ENCODE results near the gene LACTBL1. TPM values are rescaled to one million over a fixed set of nuclear protein-coding genes. Genes with fewer than 3 reads are reported as not detected.
"Not testable (repeated sequence)": the region's sequence is repeated elsewhere in the genome, so short reads cannot be mapped to it uniquely, and the experiment has no call there.

The LACTBL1 gene
- total RNA-seq, 1 donor = not detected

DNA sequence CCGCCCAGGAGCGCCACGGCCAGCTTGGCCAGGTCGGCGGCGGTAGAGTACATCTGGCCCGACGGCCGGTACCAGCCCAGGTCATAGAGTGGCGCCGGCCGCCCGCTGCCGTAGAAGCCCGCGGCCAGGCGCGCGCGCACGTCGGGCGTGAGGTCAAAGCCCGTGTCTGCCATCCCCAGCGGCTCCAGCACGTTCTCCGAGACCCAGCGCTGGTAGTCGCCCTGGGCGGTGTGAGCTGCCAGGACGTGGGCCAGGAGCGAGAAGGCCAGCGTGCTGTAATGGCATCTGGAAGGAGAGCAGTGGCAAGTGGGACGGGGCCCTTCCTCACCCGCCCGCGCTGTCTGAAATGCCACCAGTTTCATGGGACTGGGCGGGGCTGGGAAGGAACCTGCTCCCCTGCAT lies 18.9 kb downstream of the LACTBL1 start:
- H3K4me3 ChIP-seq (ENCODE audit: low read depth, low read length) = no peak overlapping the region
- TF ChIP-seq, protein P1, sequence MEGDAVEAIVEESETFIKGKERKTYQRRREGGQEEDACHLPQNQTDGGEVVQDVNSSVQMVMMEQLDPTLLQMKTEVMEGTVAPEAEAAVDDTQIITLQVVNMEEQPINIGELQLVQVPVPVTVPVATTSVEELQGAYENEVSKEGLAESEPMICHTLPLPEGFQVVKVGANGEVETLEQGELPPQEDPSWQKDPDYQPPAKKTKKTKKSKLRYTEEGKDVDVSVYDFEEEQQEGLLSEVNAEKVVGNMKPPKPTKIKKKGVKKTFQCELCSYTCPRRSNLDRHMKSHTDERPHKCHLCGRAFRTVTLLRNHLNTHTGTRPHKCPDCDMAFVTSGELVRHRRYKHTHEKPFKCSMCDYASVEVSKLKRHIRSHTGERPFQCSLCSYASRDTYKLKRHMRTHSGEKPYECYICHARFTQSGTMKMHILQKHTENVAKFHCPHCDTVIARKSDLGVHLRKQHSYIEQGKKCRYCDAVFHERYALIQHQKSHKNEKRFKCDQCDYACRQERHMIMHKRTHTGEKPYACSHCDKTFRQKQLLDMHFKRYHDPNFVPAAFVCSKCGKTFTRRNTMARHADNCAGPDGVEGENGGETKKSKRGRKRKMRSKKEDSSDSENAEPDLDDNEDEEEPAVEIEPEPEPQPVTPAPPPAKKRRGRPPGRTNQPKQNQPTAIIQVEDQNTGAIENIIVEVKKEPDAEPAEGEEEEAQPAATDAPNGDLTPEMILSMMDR (IDR thresholded peaks at IDR 0.05; ENCODE audit: insufficient read depth, low read length) = no peak

DNA sequence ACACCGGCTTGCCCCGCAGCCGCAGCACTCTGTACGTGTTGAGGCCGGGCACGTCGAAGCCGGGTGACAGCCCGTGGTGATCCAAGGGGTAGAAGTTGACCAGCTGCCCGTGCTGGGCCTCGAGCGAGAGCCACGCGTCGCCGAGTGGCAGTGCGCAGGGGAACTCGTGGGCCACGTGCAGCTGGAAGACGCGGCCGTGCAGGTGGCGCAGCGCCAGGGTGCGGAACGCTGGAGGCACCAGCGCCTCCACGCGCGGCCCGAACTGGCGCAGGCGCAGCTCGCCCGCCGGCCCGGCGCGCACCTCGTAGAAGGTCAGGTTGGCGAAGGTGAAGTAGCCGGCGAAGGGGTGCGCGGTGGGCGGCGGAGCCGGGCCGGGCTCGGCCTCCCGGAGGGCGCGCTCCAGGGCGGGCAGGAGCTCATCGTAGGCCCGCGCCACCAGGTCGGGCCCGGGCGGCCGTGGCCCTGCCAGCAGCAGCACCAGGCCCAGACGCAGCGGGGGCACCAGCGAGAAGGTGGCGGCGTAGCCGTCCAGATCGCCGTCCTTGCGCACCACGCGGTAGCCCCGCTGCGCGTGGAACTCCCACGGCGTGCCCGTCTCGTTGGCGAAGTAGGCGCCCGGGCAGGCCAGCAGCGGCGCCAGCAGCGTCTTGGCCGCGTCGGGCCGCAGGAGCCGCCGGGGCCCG lies 19.5 kb downstream of the LACTBL1 start:
- DNase-seq (ENCODE audit: low read depth) = no peak
- TF ChIP-seq, protein P1 (IDR thresholded peaks at IDR 0.05; ENCODE audit: insufficient read depth, low read length) = no peak
- no peak overlapping the region for H3K4me3 ChIP-seq (ENCODE audit: low read depth, low read length)

More for the DNA sequence above, 18.9 kb downstream of the LACTBL1 start:
- DNase-seq (ENCODE audit: low read depth) = no peak

DNA sequence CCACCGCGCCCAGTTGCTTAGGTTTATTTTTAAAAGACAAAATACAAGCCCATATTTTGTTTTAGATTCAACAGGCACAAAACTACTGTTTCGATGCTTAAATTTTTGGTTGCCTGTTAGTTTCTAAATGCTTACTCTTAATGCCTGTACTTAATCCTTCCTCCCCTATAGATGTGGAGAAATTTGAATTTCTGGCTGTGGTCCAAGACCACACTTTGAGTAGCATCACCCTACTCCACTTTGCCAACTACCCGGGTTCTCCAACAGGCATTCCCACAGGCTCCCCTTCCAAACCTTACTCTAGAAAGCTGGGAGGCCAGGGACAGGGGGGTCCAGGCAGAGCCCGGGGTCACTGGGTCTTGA lies 20.0 kb downstream of the LACTBL1 start:
- DNase-seq (ENCODE audit: low read depth) = no peak
- TF ChIP-seq, protein P1 (IDR thresholded peaks at IDR 0.05; ENCODE audit: insufficient read depth, low read length) = no peak
- no peak overlapping the region for H3K4me3 ChIP-seq (ENCODE audit: low read depth, low read length)

DNA sequence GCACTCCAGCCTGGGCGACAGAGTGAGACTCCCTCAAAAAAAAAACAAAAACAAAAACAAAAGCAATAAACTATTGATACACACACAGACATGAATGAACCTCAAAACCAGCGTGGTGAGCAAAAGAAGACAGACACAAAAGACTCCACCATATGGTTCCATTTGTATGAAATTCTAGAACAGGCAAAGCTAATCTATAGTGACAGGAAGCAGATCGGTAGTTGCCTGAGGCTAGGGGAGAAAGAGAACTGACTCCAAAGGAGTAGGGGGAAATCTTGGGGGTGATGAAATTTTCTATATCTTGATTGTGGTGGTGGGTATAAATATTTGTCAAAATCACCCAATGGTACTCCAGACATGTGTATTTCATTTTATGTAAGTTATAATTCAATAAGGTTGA lies 20.9 kb downstream of the LACTBL1 start:
- TF ChIP-seq, protein P1 (IDR thresholded peaks at IDR 0.05; ENCODE audit: insufficient read depth, low read length) = no peak
- no peak for DNase-seq (ENCODE audit: low read depth)
- no peak overlapping the region for H3K4me3 ChIP-seq (ENCODE audit: low read depth, low read length)

DNA sequence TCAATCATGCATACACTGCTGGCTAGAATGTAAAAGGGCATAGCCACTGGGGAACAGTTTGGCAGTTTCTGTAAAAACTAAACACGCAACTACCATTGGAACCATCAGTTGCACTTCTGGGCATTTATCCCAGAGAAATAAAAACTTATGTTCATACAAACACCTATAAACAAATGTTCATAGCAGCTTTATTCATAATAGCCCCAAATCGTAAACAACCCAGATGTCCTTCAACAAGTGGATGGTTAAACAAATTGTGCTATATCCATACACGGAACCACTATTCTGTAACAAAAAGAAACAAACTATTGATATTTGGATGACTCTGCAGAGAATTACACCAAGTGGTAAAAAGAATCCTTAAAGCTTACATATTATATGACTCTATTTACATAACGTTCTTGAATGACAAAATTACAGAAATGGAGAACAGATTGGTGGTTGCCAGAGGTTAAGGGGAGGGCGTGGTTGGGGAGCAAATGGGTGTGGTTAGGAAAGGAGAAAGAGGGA lies 22.8 kb downstream of the LACTBL1 start:
- no peak overlapping the region for H3K4me3 ChIP-seq (ENCODE audit: low read depth, low read length)
- DNase-seq (ENCODE audit: low read depth) = peak; percentile 12
- TF ChIP-seq, protein P1 (IDR thresholded peaks at IDR 0.05; ENCODE audit: insufficient read depth, low read length) = no peak

DNA sequence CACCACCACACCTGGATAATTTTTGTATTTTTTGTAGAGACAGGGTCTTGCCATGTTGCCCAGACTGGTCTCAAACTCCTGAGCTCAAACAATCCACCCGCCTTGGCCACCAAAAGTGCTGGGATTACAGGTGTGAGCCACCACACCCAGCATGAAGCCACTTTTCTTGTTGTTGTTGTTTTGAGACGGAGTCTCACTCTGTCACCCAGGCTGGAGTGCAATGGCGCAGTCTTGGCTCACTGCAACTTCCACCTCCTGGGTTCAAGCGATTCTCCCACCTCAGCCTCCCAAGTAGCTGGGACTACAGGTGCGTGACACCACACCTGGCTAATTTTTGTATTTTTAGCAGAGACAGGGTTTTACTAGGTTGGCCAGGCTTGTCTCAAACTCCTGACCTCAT lies 27.5 kb downstream of the LACTBL1 start:
- DNase-seq (ENCODE audit: low read depth); H3K4me3 ChIP-seq (ENCODE audit: low read depth, low read length): not testable (repeated sequence)

DNA sequence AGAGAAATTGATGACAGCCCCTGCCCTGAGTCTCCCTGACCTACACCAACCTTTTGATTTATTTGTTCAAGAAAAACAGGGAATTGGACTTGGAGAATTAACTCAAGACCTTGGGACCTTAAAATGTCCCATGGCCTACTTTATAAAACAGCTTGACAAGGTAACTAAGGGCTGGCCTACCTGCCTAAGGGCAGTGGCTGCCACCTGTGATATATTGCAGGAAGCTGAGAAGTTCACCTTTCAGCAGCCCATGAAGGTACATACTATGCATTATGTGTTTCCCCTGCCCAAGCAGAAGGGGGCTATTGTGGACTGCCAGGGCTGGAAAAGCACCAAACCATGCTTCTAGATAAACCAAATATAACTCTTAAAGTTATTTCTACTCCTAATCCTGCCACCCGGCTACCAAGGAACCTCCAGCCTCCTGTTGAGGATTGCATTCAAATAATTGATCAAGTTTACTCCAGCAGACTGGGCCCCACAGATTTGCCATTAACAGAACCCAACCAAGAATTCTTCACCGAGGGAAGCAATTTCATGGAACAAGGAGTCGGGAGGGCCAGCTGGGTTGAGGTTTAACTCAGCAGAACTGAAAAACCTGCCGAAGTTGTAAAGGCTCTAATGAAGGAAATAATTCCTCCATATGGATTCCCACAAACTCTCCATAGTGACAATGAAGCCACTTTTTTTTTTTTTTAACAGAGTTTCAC lies 28.2 kb downstream of the LACTBL1 start:
- TF ChIP-seq, protein P1 (IDR thresholded peaks at IDR 0.05; ENCODE audit: insufficient read depth, low read length) = no peak
- no peak overlapping the region for H3K4me3 ChIP-seq (ENCODE audit: low read depth, low read length)
- no peak for DNase-seq (ENCODE audit: low read depth)

All from fibroblast of the aortic adventitia (primary cell).